COLO829 (cell line): ENCODE data around the gene LRRC2.
A peak's percentile ranks its signal among the peaks of the same experiment; 100 is the strongest.
"Not testable (repeated sequence)": the region's sequence is repeated elsewhere in the genome, so short reads cannot be mapped to it uniquely, and the experiment has no call there.

Experiments
- DNase-seq: peaks from one replicate; pipeline ENCODE4 v3.0.0; 2012; ENCODE audit warnings: low spot score

The LRRC2 gene

GRCh38 chr3:46524832-46525231 is 41.3 kb downstream of the LRRC2 start:
- no peak for DNase-seq

DNA sequence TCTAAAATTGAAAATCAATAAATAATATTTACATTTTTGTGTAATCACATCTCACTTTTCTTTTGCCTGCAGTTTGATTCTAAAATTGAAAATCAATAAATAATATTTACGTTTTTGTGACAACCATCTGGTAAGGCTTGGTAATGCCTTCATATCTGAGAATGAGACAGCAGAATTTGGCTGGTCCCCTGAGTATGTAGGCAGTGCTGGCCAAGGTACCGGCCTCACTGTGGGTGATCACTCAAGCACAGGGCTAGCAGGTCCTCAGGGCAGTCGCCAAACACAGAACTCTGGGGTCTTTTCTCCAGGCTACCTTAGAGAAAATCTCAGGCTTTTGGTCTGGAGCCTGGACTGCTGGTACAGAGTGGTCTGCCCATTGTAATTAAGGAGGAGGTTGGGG is 42.1 kb downstream of the LRRC2 start:
- DNase-seq, result no peak

- no peak for DNase-seq
Observed at GRCh38 chr3:46523556-46523955, 42.5 kb downstream of the LRRC2 start.

- DNase-seq, result not testable (repeated sequence)
Observed at GRCh38 chr3:46522201-46522600, 43.9 kb downstream of the LRRC2 start.

- DNase-seq, result no peak
Observed at GRCh38 chr3:46521096-46521495, 45.0 kb downstream of the LRRC2 start.

DNA sequence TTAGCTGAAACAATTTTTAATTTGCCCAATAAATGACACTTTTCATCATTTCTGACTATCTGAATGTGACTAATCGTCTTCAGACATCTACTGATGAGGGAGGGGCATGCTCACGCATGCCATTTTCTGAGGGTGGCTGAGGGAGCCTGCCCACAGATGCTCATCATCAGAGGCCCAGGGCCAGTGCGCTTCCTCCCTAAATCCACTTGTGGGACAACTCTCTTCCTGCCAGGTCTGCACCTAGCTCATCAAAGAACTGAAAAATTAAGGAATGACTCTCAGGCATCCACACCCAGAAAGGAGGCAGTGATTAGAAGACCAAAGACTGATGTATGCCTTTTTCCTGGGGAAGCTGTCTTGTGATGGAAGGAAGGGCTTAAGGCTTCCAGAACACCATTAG is 45.6 kb downstream of the LRRC2 start:
- no peak for DNase-seq

GRCh38 chr3:46519952-46520351 is 46.1 kb downstream of the LRRC2 start:
- no peak for DNase-seq

GRCh38 chr3:46517784-46518181 is 48.3 kb downstream of the LRRC2 start:
- DNase-seq, result no peak

DNA sequence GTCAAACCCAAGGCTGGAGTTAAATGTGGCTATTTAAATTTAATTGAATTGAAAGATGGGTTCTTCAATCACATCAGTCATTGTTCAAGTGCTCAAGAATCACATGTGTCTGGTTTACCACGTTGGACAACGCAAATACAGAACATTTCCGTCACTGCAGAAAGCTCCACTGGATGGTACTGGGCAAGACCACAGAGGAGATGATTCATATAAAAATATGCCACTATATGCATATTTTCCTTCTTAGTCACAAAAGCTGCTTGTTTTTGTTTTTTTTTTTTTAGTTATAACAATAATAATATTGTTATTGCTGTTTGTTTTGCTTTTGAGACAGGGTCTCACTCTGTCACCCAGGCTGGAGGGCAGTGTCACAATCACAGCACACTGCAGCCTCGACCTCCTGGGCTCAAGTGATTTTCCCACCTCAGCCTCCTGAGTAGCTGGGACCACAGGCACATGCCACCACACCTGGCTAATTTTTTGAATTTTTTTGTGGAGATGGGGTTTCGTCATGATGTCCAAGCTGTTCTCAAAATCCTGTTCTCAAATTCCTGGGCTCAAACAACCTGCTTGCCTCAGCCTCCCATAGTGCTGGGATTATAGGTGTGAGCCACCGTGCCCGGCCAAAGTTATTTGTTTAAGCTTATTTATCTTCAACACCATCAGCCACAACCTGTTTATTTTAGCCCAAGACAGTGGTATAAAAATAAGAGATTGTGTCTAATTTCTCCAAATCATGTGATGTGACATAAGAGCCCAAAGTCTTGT is 48.9 kb downstream of the LRRC2 start:
- peak; percentile 97 for DNase-seq

DNA sequence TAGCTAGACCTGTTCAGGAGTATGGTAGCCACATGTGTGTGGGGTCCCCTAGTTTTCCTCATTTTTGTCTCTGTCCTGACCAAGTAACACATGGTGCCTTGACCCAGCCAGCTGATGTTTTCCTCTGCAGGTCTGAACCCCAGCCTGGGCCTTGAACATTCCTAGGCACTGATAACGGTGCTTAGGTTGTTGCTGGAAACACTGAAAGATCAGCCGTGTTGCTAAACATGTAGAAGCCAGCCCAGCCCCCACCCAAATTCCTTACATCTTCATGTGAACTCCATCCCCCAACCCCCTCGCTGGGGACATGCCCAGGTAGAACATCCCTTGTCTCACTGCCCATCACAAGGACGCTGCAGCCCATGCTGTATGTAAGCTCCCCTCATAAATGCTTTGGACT is 49.6 kb downstream of the LRRC2 start:
- DNase-seq, result no peak

DNA sequence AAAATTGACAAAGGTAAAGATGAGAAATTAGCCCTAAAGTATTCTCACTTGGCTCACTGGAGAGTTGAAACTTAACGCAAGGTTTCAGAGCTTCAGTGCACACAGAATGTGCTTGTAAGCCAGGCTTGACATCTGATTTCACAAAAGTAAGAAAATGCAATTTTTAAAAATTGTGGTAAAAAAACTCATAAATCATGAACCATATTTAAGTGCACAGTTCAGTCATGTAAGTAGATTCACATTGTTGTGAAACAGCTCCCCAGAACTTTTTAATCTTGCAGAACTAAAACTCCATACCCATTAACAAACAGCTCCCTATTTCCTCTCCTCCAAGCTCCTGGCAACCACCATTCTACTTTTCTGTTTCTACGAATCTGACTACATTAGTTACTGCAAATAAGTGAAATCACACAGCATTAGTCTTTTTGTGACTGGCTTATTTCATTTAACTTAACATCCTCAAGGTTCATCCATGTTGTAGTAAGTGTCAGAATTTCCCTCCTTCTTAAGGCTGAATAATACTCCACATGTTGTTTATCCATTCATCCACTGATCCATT is 53.8 kb downstream of the LRRC2 start:
- no peak for DNase-seq

DNA sequence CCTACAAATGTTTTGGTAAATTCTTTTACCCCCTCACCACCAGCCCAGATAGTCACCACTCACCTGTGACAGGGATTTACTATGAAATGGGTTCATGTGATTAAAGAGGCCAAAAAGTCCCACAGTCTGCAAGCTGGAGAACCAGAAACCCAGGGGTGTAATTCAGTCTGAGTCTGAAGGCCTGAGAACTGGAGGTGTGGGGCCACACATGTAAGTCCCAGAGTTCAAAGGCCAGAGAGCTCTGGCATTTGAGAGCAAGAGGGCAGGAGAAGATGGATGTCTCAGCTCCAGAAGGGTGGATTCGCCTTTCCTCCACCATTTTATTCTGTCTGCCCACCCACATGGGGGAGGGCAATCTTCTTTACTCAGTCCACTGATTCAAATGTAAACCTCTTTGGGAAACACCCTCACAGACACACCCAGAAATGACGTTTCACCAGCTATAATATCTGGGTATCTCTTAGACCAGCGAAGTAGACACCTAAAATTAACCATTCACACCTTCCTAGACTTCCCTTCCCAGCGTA is 56.4 kb downstream of the LRRC2 start:
- DNase-seq, result no peak

DNA sequence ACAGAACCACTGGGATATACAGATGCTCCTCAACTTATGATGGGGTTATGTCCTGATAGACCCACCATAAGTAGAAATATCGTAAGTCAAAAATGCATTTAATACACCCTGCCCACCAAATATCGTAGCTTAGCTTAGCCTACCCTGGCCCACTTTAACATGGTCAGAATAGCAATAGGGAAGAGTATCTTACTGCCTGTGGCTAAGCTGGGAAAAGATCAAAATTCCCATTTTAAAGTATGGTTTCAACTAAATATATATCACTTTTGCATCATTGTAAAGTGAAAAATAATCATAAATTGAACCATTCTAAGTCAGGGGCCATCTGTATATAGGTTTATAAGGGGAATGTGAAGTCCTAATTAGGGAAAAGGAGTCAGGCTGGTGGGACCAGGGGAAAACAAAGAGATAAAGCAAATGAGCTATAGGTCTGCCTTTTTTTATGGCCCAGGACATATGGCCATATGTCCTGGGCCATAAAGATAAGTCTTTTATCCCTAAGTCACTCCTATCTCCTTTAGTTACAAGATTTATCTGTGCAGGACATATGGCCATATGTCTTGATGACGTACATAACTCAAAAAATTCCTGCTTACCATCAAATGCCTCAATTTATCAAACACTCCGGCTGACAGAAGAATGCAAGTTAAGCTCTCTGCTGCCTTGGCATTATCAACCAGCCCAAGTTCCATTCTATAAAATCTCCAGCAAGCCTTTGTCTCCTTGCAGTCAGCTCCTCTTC is 57.1 kb downstream of the LRRC2 start:
- no peak for DNase-seq

DNA sequence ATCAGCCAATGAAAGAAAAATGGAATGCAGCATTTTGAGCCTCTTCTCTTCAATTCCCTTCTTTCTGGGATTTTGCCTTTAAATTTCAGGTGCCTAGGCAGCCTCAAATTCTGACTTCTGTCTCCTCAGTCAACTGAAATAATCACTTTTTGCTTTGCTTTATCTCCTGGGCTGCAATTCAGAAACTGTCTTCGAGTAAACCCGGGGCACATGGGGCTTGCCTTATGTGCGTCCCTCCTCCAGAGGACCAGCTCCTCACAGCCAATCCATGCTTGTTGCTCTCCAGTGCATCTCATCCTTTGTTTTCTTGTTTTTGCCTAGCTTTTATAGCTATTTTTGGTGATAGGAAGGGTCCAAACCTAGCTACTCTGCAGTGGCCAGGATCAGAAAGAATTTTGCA is 59.6 kb downstream of the LRRC2 start:
- no peak for DNase-seq

- no peak for DNase-seq
Observed at GRCh38 chr3:46505953-46506352, 60.1 kb downstream of the LRRC2 start.

DNA sequence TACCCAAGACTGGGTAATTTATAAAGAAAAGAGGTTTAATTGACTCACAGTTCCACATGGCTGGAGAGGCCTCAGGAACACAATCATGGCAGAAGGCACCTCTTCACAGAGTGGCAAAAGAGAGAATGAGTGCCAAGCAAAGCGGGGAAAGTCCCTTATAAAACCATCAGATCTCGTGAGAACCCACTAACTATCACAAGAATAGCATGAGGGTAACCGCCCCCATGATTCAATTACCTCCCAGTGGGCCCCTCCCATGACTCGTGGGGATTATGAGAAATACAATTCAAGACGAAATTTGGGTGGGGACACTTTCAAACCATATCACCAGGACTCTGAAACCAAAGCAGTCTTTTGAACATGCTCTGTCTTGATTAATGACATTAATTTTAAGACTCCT is 61.3 kb downstream of the LRRC2 start:
- no peak for DNase-seq

DNA sequence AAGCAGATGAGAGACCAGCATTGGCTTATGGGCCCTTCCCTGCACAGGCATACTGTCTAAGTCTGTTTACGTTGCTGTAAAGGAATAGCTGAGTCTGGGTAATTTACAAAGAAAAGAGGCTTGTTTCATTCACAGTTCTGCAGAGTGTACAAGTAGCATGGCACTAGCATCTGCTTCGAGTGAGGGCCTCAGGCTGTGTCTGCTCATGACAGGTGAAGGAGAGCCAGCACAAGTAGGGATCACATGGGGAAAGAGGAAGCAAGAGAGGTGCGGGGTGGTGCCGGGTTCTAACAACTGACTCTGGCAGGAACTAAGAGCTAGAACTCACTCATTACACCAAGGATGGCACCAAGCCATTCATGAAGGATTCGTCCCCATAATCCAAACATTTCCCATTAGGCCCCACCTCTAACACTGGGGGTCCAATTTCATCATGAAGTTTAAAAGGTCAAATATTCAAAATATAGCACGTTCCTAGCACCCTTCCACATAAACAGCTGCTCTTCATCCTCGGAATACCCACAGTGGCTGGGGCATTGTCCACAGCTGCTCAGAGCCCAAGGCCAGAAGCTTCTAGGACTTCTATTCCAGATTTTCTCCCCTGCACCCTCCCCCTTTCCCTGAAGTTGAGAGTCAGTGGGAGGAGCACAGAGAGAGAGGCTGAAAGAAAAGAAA is 62.8 kb downstream of the LRRC2 start:
- DNase-seq, result no peak

DNA sequence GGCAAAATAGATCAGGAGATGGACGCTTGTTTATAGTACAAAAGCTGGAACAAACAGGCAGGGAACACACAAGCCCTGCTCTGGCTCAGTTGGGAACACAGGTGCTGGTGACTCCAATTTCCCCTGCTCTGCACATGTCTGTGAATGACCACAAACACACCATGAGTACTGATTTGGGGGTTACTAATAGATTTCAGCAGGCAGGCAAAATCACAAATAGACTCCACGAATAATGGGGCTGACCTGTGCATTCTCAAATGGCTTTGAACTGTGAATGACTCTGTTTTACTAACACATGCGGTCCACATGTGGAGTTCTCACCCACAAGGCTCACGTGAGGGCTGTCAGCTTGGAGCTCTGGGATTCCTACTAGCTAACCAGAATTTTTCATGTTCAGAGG is 64.4 kb downstream of the LRRC2 start:
- DNase-seq, result no peak

GRCh38 chr3:46500656-46501635 is 65.2 kb downstream of the LRRC2 start:
- DNase-seq, result no peak

DNA sequence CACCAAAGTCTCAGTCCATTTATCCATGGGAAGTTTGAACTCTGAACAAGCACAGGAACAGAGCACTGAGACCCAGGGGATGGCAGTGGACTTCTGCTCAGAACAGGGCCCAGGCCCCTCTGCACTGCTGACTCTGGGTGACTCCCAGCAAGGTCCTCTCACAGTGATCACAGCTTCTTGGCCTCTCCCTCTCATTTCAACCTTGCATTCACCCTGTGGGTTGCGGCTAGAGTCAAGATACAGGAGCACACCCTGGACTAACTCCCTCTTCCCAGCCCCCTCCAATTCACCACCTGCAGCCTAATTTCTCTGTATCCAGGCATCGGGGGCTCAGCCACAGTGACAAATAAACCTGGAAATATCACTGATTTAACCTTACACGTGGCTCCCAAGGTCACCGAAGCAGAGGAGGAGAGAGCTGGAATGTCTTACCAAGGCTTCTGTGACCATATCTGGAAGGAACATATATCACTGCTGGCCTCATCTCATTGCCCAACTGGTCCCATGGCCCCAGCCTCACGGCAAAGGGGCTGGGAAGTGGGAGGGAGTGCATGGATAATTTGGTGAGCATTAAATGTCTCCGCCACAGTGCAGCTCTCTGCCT is 67.1 kb downstream of the LRRC2 start:
- DNase-seq, result no peak
